Ascending aorta (tissue), 2 donors: ENCODE data around the gene FBXL5. TPM values are rescaled to one million over a fixed set of nuclear protein-coding genes. Genes with fewer than 3 reads are reported as not detected.

Source experiments
- DNase-seq, 2 donors: peaks; one replicate each; pipeline ENCODE4 v3.0.0-alpha.2; 2019; ENCODE audit warnings: low spot score in 2 of 2
- H3K27ac ChIP-seq, 2 donors: fragments of 200-600 bp; sonication (generic); one replicate each; pipeline ENCODE4 v1.5.1; 2016 to 2017; ENCODE audit warnings: mild to moderate bottlenecking in 1 of 2
- H3K27me3 ChIP-seq: fragments of 200-600 bp; sonication (generic); one replicate; pipeline ENCODE4 v1.5.1; 2017
- H3K36me3 ChIP-seq, 2 donors: fragments of 200-600 bp; sonication (generic); one replicate each; pipeline ENCODE4 v1.5.1; 2016
- H3K4me1 ChIP-seq, 2 donors: fragments of 200-600 bp; sonication (generic); one replicate each; pipeline ENCODE4 v1.5.1; 2016 to 2017; ENCODE audit warnings: mild to moderate bottlenecking in 1 of 2
- H3K4me3 ChIP-seq, 2 donors: fragments of 200-600 bp; sonication (generic); one replicate each; pipeline ENCODE4 v1.5.1; 2016 to 2017; ENCODE audit warnings: mild to moderate bottlenecking in 1 of 2
- H3K9me3 ChIP-seq, 2 donors: fragments of 200-600 bp; sonication (generic); one replicate each; pipeline ENCODE4 v1.5.1; 2016
- CTCF ChIP-seq, 3 experiments: fragments of 200-600 bp in 2 of 3; fragments of 450-650 bp in 1 of 3; sonication (generic) in 2 of 3; IDR thresholded peaks; one replicate each; pipeline ENCODE4 v1.5.1; 2016 to 2019; ENCODE audit warnings: antibody characterized with exemption in 3 of 3, mild to moderate bottlenecking in 1 of 3, moderate library complexity in 1 of 3
- intact Hi-C: fragments of 100-400 bp; cut with DNase I; formaldehyde crosslinking; loops from one replicate; pipeline ENCODE4 v1.15.1; 2023
- total RNA-seq: library from RNA; depleted of rRNA; stranded (reverse); fragments of >200 nt; gene quantifications from one replicate; pipeline ENCODE4 v1.1.0, GENCODE V29; 2016

Gene FBXL5
- total RNA-seq, 1 donor from 2014 or later, result 59.0 TPM

GRCh38 chr4:15682242-15683142, 27.3 kb upstream of the FBXL5 start:
- no peak for DNase-seq
- H3K36me3 ChIP-seq, result peaks cover 4 to 13% of the 10 kb centered on the region in 2 donors
- H3K27me3 ChIP-seq, result no peaks in the 10 kb centered on the region
- H3K4me1 ChIP-seq, result peaks cover 2 to 4% of the 10 kb centered on the region in 2 donors
- intact Hi-C loops, result loop anchor here (2.0 to 10.0 kb wide), 2 partner anchors 204 to 448 kb away; no protein-coding TSS in a partner anchor
- peak overlapping the region; percentile 80 to 82 for H3K4me3 ChIP-seq
- no peaks in the 10 kb centered on the region for H3K9me3 ChIP-seq
- H3K27ac ChIP-seq, result peak overlapping the region; percentile 85 to 96
- no peak for TF ChIP-seq CTCF (IDR thresholded peaks at IDR 0.05)

- no peaks in the 10 kb centered on the region for H3K9me3 ChIP-seq
- H3K36me3 ChIP-seq, result peaks cover 4 to 6% of the 10 kb centered on the region in 2 donors
- peak in 1 of 3 experiments; percentile 12 for TF ChIP-seq CTCF (IDR thresholded peaks at IDR 0.05)
- peak within 1 kb of the TSS; percentile 85 to 96 for H3K27ac ChIP-seq
- intact Hi-C loops, result loop anchor here (1.0 to 10.0 kb wide), 3 partner anchors 26 to 447 kb away; partner anchors contain the start of gene FBXL5
- H3K27me3 ChIP-seq, result no peaks in the 10 kb centered on the region
- H3K4me1 ChIP-seq, result peaks cover 2 to 4% of the 10 kb centered on the region in 2 donors
- peak within 1 kb of the TSS; percentile 80 to 82 for H3K4me3 ChIP-seq
- DNase-seq, result peak; percentile 90 to 99
Measured at GRCh38 chr4:15681372-15682241, 26.4 kb upstream of the FBXL5 start, which contains the start of gene FAM200B. TSS of gene FAM200B (plus strand) at chr4:15681827. CDS start at chr4:15686978, 5,151 bp downstream.

- Histone ChIP-seq H3K27me3 (no peaks in the 10 kb centered on the region), H3K27ac (no peak overlapping the region), H3K36me3 (no peaks in the 10 kb centered on the region), H3K4me3 (peak overlapping the region; percentile 80 to 82), H3K4me1 (peaks cover 2 to 4% of the 10 kb centered on the region in 2 donors), H3K9me3 (no peaks in the 10 kb centered on the region)
- no peak for DNase-seq
- TF ChIP-seq CTCF (IDR thresholded peaks at IDR 0.05), result no peak
- intact Hi-C loops, result loop anchor here (1.0 to 10.0 kb wide), 2 partner anchors 26 to 446 kb away; partner anchors contain the start of gene FBXL5
Measured at GRCh38 chr4:15681067-15681371, 25.9 kb upstream of the FBXL5 start.

- Histone ChIP-seq H3K36me3 (no peaks in the 10 kb centered on the region), H3K27ac (no peak overlapping the region), H3K4me3 (no peak overlapping the region), H3K4me1 (peaks cover 2 to 4% of the 10 kb centered on the region in 2 donors), H3K9me3 (no peaks in the 10 kb centered on the region), H3K27me3 (no peaks in the 10 kb centered on the region)
- intact Hi-C loops, result no loop called here
- no peak for DNase-seq
- no peak for TF ChIP-seq CTCF (IDR thresholded peaks at IDR 0.05)
Measured at GRCh38 chr4:15677507-15677988, 22.4 kb upstream of the FBXL5 start.

- no peak for TF ChIP-seq CTCF (IDR thresholded peaks at IDR 0.05)
- Histone ChIP-seq H3K4me1 (peaks cover 2 to 4% of the 10 kb centered on the region in 2 donors), H3K27me3 (no peaks in the 10 kb centered on the region), H3K4me3 (no peak overlapping the region), H3K36me3 (no peaks in the 10 kb centered on the region), H3K9me3 (no peaks in the 10 kb centered on the region), H3K27ac (no peak overlapping the region)
- intact Hi-C loops, result no loop called here
- DNase-seq, result no peak
Measured at GRCh38 chr4:15676899-15677298, 21.7 kb upstream of the FBXL5 start.
